Measurements from ENCODE around the gene CARNS1.

The CARNS1 gene

GRCh38 chr11:67441098-67441563, 25.7 kb downstream of the CARNS1 start:
- DNase-seq (ENCODE audit: low read depth), result no peak

GRCh38 chr11:67441731-67442351, 26.4 kb downstream of the CARNS1 start:
- no peak for DNase-seq (ENCODE audit: low read depth)

- DNase-seq (ENCODE audit: low read depth), result no peak
Observed at GRCh38 chr11:67442504-67443404, 27.3 kb downstream of the CARNS1 start.

GRCh38 chr11:67445515-67445914, 30.0 kb downstream of the CARNS1 start:
- no peak for DNase-seq (ENCODE audit: low read depth)

- no peak for DNase-seq (ENCODE audit: low read depth)
Observed at GRCh38 chr11:67448220-67448609, 32.7 kb downstream of the CARNS1 start.

- no peak for DNase-seq (ENCODE audit: low read depth)
Observed at GRCh38 chr11:67449116-67449844, 33.8 kb downstream of the CARNS1 start.

GRCh38 chr11:67450796-67451657, 35.5 kb downstream of the CARNS1 start:
- no peak for DNase-seq (ENCODE audit: low read depth)

GRCh38 chr11:67451658-67451976, 36.1 kb downstream of the CARNS1 start:
- no peak for DNase-seq (ENCODE audit: low read depth)

- no peak for DNase-seq (ENCODE audit: low read depth)
Observed at GRCh38 chr11:67452141-67452952, 36.9 kb downstream of the CARNS1 start, which contains the start of gene GPR152. GPR152 (minus strand) TSS chr11:67452729; CDS start chr11:67452724, 5 bp downstream.

- no peak for DNase-seq (ENCODE audit: low read depth)
Observed at GRCh38 chr11:67453816-67454732, 38.6 kb downstream of the CARNS1 start.

GRCh38 chr11:67455054-67455453, 39.6 kb downstream of the CARNS1 start, which contains the start of gene CABP4:
CABP4 (plus strand) TSS chr11:67455354; CDS start chr11:67455424, 70 bp downstream.
- no peak for DNase-seq (ENCODE audit: low read depth)

GRCh38 chr11:67456068-67456705, 40.7 kb downstream of the CARNS1 start:
- no peak for DNase-seq (ENCODE audit: low read depth)

GRCh38 chr11:67457453-67457852, 42.0 kb downstream of the CARNS1 start:
- DNase-seq (ENCODE audit: low read depth), result no peak

GRCh38 chr11:67458266-67458665, 42.8 kb downstream of the CARNS1 start:
- DNase-seq (ENCODE audit: low read depth), result no peak

GRCh38 chr11:67463186-67463585, 47.7 kb downstream of the CARNS1 start:
- DNase-seq (ENCODE audit: low read depth), result no peak

- no peak for DNase-seq (ENCODE audit: low read depth)
Observed at GRCh38 chr11:67463680-67464410, 48.4 kb downstream of the CARNS1 start.

- no peak for DNase-seq (ENCODE audit: low read depth)
Observed at GRCh38 chr11:67464411-67465188, 49.1 kb downstream of the CARNS1 start.

- DNase-seq (ENCODE audit: low read depth), result no peak
Observed at GRCh38 chr11:67465189-67465510, 49.7 kb downstream of the CARNS1 start.

Measured in GM04504 (cell line).